HCT116 (cell line): ENCODE measurements around the gene COA8.
A peak's percentile ranks its signal among the peaks of the same experiment; 100 is the strongest.

ENCODE experiments used
- CEBPB ChIP-seq: IDR thresholded peaks from 2 replicates; pipeline ENCODE4 v1.6.1; 2012; ENCODE audit warnings: low read depth
- EGR1 ChIP-seq: IDR thresholded peaks from 2 replicates; pipeline ENCODE4 v1.6.1; 2012; ENCODE audit warnings: low read depth
- EZH2 ChIP-seq: fragments of 200-600 bp; sonication (generic); IDR thresholded peaks from 2 replicates; pipeline ENCODE4 v1.6.1; 2017; ENCODE audit warnings: antibody characterized with exemption, mixed run types
- EZH2phosphoT487 ChIP-seq: fragments of 200-600 bp; IDR thresholded peaks from 2 replicates; pipeline ENCODE4 v1.6.1; 2018; ENCODE audit warnings: antibody characterized with exemption, borderline replicate concordance
- FOSL1 ChIP-seq: IDR thresholded peaks from 2 replicates; pipeline ENCODE4 v1.6.1; 2012; ENCODE audit warnings: low read depth
- POLR2A ChIP-seq: IDR thresholded peaks from 2 replicates; pipeline ENCODE4 v1.7.0; 2011; ENCODE audit warnings: borderline replicate concordance; ENCODE audit not compliant: insufficient read depth, insufficient read length; ENCODE audit errors: extremely low read depth
- RAD21 ChIP-seq: IDR thresholded peaks from 2 replicates; pipeline ENCODE4 v1.6.1; 2012; ENCODE audit warnings: low read depth, mild to moderate bottlenecking
- SIN3A ChIP-seq: IDR thresholded peaks from 2 replicates; pipeline ENCODE4 v1.6.1; 2012; ENCODE audit warnings: low read depth
- SP1 ChIP-seq: IDR thresholded peaks from 2 replicates; pipeline ENCODE4 v1.6.1; 2012; ENCODE audit warnings: low read depth
- TCF7L2 ChIP-seq: IDR thresholded peaks from 2 replicates; pipeline ENCODE4 v1.7.0; 2011; ENCODE audit warnings: borderline replicate concordance, inconsistent platforms; ENCODE audit not compliant: insufficient read depth, insufficient read length; ENCODE audit errors: extremely low read depth
- YY1 ChIP-seq: IDR thresholded peaks from 2 replicates; pipeline ENCODE4 v1.6.1; 2011; ENCODE audit warnings: low read length, low read depth, moderate library complexity, mild to moderate bottlenecking; ENCODE audit not compliant: insufficient replicate concordance; ENCODE audit errors: extremely low read depth
- TF ChIP-seq, protein P1 (sequence below), 3 experiments: fragments of 200-600 bp in 1 of 3; sonication (generic) in 1 of 3; IDR thresholded peaks in 2 of 3; conservative IDR thresholded peaks in 1 of 3; 2 replicates each; pipeline ENCODE4 v1.5.1; 2012 to 2017; ENCODE audit warnings: low read depth in 2 of 3, low read length in 2 of 3, antibody characterized with exemption in 1 of 3, borderline replicate concordance in 1 of 3, control low read depth in 1 of 3, mild to moderate bottlenecking in 1 of 3, mixed read lengths in 1 of 3, mixed run types in 1 of 3, moderate library complexity in 1 of 3; ENCODE audit not compliant: insufficient read depth in 1 of 3
- TF ChIP-seq, protein P2 (sequence below): IDR thresholded peaks from 2 replicates; pipeline ENCODE4 v1.6.1; 2012

DNA sequence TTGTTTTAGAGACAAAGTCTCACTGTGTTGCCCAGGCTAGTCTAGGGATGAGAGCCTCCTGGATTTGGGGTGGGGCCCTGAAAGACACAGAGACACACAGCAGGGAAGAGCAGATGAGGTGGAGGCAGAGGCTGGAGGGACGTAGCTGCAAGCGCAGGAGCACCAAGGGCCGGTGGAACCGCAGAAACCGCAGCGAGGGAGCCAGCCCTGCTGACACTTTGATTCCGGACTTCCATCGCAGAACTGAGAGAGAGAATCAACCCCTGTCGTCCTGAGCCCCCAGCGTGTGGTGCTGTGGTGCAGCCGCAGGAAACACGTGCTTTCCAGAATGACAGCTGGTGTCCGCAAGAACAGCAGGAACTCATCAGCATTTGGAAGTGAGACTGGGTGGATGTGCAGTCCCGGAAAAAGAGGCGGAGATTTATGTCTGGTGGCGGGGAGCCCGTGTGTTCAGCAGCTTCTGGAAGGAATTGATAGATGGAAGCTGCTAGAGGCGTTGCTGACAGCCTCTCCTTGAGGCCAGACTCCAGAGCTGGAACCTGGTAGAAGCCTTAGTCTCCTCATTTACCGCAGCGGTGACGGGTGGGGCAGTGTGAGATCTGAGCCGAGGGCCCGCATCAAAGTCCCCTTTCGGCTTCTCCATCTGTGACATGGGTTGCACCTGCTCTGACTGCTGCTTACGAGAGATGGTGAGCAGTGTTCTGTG lies 44.4 kb downstream of the COA8 start:
- no peak for TF ChIP-seq POLR2A
- TF ChIP-seq, protein P1, sequence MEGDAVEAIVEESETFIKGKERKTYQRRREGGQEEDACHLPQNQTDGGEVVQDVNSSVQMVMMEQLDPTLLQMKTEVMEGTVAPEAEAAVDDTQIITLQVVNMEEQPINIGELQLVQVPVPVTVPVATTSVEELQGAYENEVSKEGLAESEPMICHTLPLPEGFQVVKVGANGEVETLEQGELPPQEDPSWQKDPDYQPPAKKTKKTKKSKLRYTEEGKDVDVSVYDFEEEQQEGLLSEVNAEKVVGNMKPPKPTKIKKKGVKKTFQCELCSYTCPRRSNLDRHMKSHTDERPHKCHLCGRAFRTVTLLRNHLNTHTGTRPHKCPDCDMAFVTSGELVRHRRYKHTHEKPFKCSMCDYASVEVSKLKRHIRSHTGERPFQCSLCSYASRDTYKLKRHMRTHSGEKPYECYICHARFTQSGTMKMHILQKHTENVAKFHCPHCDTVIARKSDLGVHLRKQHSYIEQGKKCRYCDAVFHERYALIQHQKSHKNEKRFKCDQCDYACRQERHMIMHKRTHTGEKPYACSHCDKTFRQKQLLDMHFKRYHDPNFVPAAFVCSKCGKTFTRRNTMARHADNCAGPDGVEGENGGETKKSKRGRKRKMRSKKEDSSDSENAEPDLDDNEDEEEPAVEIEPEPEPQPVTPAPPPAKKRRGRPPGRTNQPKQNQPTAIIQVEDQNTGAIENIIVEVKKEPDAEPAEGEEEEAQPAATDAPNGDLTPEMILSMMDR (IDR thresholded peaks at IDR 0.05 in 2 of 3, conservative IDR thresholded peaks at IDR 0.05 in 1 of 3; ENCODE audit: borderline replicate concordance in 1 of 3, insufficient read depth in 1 of 3, low read depth in 2 of 3, low read length in 2 of 3): peak in 2 of 3 experiments; percentile 9 to 16; a peak in 1 of 6 replicates
- TF ChIP-seq FOSL1: no peak
- TF ChIP-seq EZH2: no peak
- TF ChIP-seq TCF7L2: no peak
- TF ChIP-seq CEBPB: no peak
- TF ChIP-seq EZH2phosphoT487: no peak
- TF ChIP-seq EGR1: no peak
- no peak for TF ChIP-seq YY1
- no peak for TF ChIP-seq SP1
- no peak for TF ChIP-seq SIN3A
- peak; percentile 41 for TF ChIP-seq RAD21
- TF ChIP-seq, protein P2, sequence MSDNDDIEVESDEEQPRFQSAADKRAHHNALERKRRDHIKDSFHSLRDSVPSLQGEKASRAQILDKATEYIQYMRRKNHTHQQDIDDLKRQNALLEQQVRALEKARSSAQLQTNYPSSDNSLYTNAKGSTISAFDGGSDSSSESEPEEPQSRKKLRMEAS: no peak
